ENCODE results near the gene SEMA3D. TPM values are rescaled to one million over a fixed set of nuclear protein-coding genes. Genes with fewer than 3 reads are reported as not detected.
A peak's percentile ranks its signal among the peaks of the same experiment; 100 is the strongest.

SEMA3D gene
- total and polyA plus RNA-seq, 2 of the 4 experiments (the other 2 are of a cell fraction): 2.9 to 13.6 TPM

GRCh38 chr7:84950836-84951235, 236.0 kb downstream of the SEMA3D start:
- no peak for ATAC-seq (ENCODE audit: low read depth)
- CTCF ChIA-PET: no interaction called here
- H2AK5ac ChIP-seq (ENCODE audit: low read depth, low read length): no peak overlapping the region

More at GRCh38 chr7:84950836-84951235, 236.0 kb downstream of the SEMA3D start:
- H3K27ac ChIP-seq (ENCODE audit: insufficient read depth, low read length): no peak overlapping the region
- no peak overlapping the region for H2AFZ ChIP-seq (replicated peaks; ENCODE audit: low read length, poor library complexity)
- no peaks in the 10 kb centered on the region for H3K9me1 ChIP-seq (ENCODE audit: insufficient read depth, low read length)
- no peak overlapping the region for H4K8ac ChIP-seq (ENCODE audit: low read depth in 2 of 2, low read length in 2 of 2)
- no peak overlapping the region for H2BK15ac ChIP-seq (ENCODE audit: low read depth, low read length)
- H3K36me3 ChIP-seq (ENCODE audit: control insufficient read depth, insufficient read depth, low read length): no peaks in the 10 kb centered on the region
- no TSS peak for BruUV-seq (replicated peaks)
- H3K4me1 ChIP-seq (ENCODE audit: control insufficient read depth, insufficient read depth, low read length): no peaks in the 10 kb centered on the region
- intact Hi-C loops (cut with micrococcal nuclease) (no loop called here), in situ Hi-C loops (cut with MboI; ENCODE audit: low sequenced_read_pairs) (no loop called here), dilution Hi-C loops (cut with HindIII; ENCODE audit: low sequenced_read_pairs, unreplicated experiment) (no loop called here)
- no peaks in the 10 kb centered on the region for H3K27me3 ChIP-seq (ENCODE audit: control insufficient read depth, insufficient read depth, low read length)
- H4K20me1 ChIP-seq (ENCODE audit: insufficient read depth, low read length): no peaks in the 10 kb centered on the region
- H3K14ac ChIP-seq (replicated peaks; ENCODE audit: low read depth, low read length): no peak overlapping the region
- no peak overlapping the region for H4K91ac ChIP-seq (ENCODE audit: insufficient read depth, low read depth, low read length)
- peak; percentile 53 for DNase-seq
- no peak overlapping the region for H3K4me2 ChIP-seq (ENCODE audit: low read depth, low read length)
- no peak for TF ChIP-seq MAZ (IDR thresholded peaks at IDR 0.05; ENCODE audit: borderline replicate concordance, low read depth, low read length)
- TF ChIP-seq USF2 (IDR thresholded peaks at IDR 0.05; ENCODE audit: low read depth, low read length): peak; percentile 27; the same call in 1 of the 2 replicates
- TF ChIP-seq CEBPB (IDR thresholded peaks at IDR 0.05; ENCODE audit: low read depth, low read length): no peak
- no peak overlapping the region for H2BK5ac ChIP-seq (ENCODE audit: low read depth, low read length, poor library complexity, severe bottlenecking)
- no peak overlapping the region for H3K23ac ChIP-seq (ENCODE audit: low read depth, low read length)
- H3K18ac ChIP-seq (ENCODE audit: low read depth, low read length): no peak overlapping the region
- H3K79me1 ChIP-seq (ENCODE audit: low read depth in 1 of 2, low read length in 2 of 2): no peaks in the 10 kb centered on the region
- H2BK20ac ChIP-seq (ENCODE audit: low read depth, low read length): no peak overlapping the region
- no peak overlapping the region for H3K9ac ChIP-seq (ENCODE audit: low read depth, low read length)
- H3K4ac ChIP-seq (ENCODE audit: low read depth, low read length): no peak overlapping the region
- no peak overlapping the region for H4K5ac ChIP-seq (ENCODE audit: low read depth, low read length)
- H3K9me3 ChIP-seq (ENCODE audit: control insufficient read depth, insufficient read depth, low read length): no peaks in the 10 kb centered on the region
- H3K4me3 ChIP-seq (ENCODE audit: insufficient read depth, low read depth, low read length): no peak overlapping the region
- no peak overlapping the region for H3K56ac ChIP-seq (ENCODE audit: extremely low read depth, insufficient read depth, low read length)
- H2AK9ac ChIP-seq (replicated peaks; ENCODE audit: low read depth, low read length, poor library complexity): no peak overlapping the region
- H2BK120ac ChIP-seq (ENCODE audit: low read depth, low read length): no peak overlapping the region
- POLR2A ChIA-PET (ENCODE audit: unreplicated experiment): no interaction called here
